Measurements from ENCODE around the gene C18orf54.
"Not testable (repeated sequence)": the region's sequence is repeated elsewhere in the genome, so short reads cannot be mapped to it uniquely, and the experiment has no call there.

C18orf54 gene

DNA sequence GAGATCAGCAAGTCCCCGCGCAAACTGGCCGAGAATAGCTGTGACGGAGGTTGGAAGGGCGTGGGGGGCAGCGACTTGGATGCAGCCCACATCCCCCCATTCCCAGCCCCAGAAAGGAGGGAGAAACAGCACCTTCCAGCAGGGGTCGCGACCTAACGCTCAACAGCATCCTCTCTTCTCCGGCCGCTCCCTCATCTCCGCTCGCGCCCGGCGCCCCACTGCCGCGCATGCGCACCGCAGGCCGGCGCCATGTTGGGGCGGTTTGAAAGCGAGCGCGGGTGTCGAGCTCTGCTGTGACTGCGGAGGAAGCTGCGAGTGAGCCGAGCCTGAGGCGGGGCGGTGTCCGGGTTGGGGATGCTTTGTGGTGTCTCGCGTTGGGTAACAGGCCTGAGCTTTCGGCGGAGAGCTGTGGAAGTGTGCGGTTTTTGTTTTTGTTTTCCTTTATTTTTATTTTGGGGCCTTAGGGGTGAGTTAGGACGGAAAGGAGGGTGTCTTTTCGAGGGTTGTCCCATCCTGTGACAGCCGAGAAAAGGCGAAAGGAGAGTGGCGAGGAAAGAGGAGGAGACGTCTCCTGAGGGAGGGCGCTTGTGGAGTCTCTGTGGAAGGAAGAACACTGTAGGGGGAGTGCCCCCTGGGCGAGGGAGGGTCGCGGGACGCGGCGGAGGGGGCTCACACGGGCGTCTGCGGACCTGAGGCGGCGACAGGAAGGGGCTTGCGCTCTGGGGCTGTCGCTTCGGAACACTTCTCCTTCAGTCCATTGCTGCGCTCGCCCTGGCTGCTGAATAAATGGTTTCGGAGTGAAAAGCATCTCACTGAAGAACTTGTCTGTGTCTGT, at the start of gene C18orf54, which contains the start of gene STARD6:
TSS of gene C18orf54 (plus strand) at position 247 of the 835 bp plus-strand sequence. CDS start 2,667 bp downstream, outside the sequence.
TSS of gene STARD6 (minus strand) at position 199 of the 835 bp plus-strand sequence. CDS start 3,285 bp downstream, outside the sequence.
- peak; percentile 95 for DNase-seq
- Histone ChIP-seq H3K27ac (peak within 1 kb of the TSS; percentile 85), H3K9me3 (ENCODE audit: severe bottlenecking) (no peaks in the 10 kb centered on the region), H3K4me3 (ENCODE audit: low read depth, low read length) (peak within 1 kb of the TSS; percentile 83), H3K27me3 (ENCODE audit: insufficient read depth, low read depth, severe bottlenecking) (no peaks in the 10 kb centered on the region), H3K36me3 (peaks cover 4% of the 10 kb centered on the region)
- TF ChIP-seq, protein P1, sequence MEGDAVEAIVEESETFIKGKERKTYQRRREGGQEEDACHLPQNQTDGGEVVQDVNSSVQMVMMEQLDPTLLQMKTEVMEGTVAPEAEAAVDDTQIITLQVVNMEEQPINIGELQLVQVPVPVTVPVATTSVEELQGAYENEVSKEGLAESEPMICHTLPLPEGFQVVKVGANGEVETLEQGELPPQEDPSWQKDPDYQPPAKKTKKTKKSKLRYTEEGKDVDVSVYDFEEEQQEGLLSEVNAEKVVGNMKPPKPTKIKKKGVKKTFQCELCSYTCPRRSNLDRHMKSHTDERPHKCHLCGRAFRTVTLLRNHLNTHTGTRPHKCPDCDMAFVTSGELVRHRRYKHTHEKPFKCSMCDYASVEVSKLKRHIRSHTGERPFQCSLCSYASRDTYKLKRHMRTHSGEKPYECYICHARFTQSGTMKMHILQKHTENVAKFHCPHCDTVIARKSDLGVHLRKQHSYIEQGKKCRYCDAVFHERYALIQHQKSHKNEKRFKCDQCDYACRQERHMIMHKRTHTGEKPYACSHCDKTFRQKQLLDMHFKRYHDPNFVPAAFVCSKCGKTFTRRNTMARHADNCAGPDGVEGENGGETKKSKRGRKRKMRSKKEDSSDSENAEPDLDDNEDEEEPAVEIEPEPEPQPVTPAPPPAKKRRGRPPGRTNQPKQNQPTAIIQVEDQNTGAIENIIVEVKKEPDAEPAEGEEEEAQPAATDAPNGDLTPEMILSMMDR (IDR thresholded peaks at IDR 0.05; ENCODE audit: low read depth, low read length) = peak; percentile 90

- not testable (repeated sequence) for H3K4me3 ChIP-seq (ENCODE audit: low read depth, low read length); H3K27me3 ChIP-seq (ENCODE audit: insufficient read depth, low read depth, severe bottlenecking); DNase-seq; H3K27ac ChIP-seq; H3K36me3 ChIP-seq; H3K9me3 ChIP-seq (ENCODE audit: severe bottlenecking)
These were observed 48.1 kb upstream of the C18orf54 start for GRCh38 chr18:54309564-54309963.

DNA sequence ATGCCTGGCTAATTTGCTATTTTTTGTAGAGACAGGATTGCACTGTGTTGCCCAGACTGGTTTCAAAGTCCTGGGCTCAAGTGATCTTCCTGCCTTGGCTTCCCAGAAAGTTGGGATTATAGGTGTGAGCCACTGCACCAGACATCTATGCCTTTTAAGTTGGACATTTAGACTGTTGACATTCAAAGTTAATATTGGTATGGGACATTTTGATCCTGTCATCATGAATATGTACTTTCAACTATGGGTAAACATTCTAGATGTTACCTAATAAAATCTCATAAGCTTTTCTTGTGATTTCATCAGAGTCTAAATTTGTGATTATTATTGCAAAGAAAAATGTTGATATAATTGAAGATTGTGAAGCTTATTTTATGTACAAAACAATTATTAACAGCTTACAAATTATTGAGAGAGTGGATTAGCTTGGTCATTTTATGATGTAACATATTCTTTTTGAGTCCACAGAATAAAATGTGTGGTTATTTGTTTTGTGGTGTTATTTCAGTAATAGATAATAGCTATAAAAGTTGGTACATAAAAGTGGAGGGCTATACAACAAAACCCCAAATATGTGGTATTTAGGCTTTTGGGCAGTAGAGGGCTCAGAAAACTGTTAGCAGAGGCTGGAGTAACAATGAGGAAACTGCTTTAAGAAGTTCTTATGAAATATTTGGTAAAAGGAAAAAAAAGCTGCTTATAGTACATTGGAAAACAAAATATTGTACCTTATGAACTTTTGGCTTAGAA, 41.5 kb upstream of the C18orf54 start:
- Histone ChIP-seq H3K4me3 (ENCODE audit: low read depth, low read length) (no peak overlapping the region), H3K27me3 (ENCODE audit: insufficient read depth, low read depth, severe bottlenecking) (no peaks in the 10 kb centered on the region), H3K9me3 (ENCODE audit: severe bottlenecking) (no peaks in the 10 kb centered on the region), H3K36me3 (no peaks in the 10 kb centered on the region), H3K27ac (no peak overlapping the region)
- TF ChIP-seq, protein P1 (IDR thresholded peaks at IDR 0.05; ENCODE audit: low read depth, low read length) = no peak
- DNase-seq = no peak

GRCh38 chr18:54323561-54323960, 34.1 kb upstream of the C18orf54 start:
- Histone ChIP-seq H3K27me3 (ENCODE audit: insufficient read depth, low read depth, severe bottlenecking) (no peaks in the 10 kb centered on the region), H3K27ac (no peak overlapping the region), H3K36me3 (no peaks in the 10 kb centered on the region), H3K9me3 (ENCODE audit: severe bottlenecking) (no peaks in the 10 kb centered on the region), H3K4me3 (ENCODE audit: low read depth, low read length) (no peak overlapping the region)
- DNase-seq = no peak
- TF ChIP-seq, protein P1 (IDR thresholded peaks at IDR 0.05; ENCODE audit: low read depth, low read length) = no peak

- Histone ChIP-seq H3K36me3 (no peaks in the 10 kb centered on the region), H3K4me3 (ENCODE audit: low read depth, low read length) (no peak overlapping the region), H3K9me3 (ENCODE audit: severe bottlenecking) (no peaks in the 10 kb centered on the region), H3K27ac (no peak overlapping the region), H3K27me3 (ENCODE audit: insufficient read depth, low read depth, severe bottlenecking) (no peaks in the 10 kb centered on the region)
- TF ChIP-seq, protein P1 (IDR thresholded peaks at IDR 0.05; ENCODE audit: low read depth, low read length) = no peak
- DNase-seq = no peak
These were observed 33.7 kb upstream of the C18orf54 start for GRCh38 chr18:54323970-54324369.

DNA sequence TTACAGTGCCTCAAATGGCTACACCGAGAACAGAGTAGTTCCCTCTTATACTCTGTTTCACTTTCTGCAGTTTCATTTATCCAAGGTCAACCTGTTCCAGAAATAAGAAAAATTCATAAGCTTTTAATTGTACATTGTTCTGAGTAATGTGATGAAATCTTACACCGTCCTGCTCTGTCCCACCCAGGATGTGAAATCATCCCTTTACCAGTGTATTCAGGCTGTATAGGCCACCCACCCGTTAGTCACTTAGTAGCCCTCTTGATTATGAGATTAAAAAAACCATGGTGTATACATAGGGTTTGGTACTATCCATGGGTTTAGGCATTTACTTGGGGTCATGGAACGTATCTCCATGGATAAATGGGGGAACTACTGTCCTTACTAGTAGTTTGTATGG, 29.9 kb upstream of the C18orf54 start:
- TF ChIP-seq, protein P1 (IDR thresholded peaks at IDR 0.05; ENCODE audit: low read depth, low read length) = no peak
- Histone ChIP-seq H3K27ac (no peak overlapping the region), H3K9me3 (ENCODE audit: severe bottlenecking) (no peaks in the 10 kb centered on the region), H3K36me3 (no peaks in the 10 kb centered on the region), H3K27me3 (ENCODE audit: insufficient read depth, low read depth, severe bottlenecking) (no peaks in the 10 kb centered on the region), H3K4me3 (ENCODE audit: low read depth, low read length) (no peak overlapping the region)
- no peak for DNase-seq

Data from WERI-Rb-1 (cell line).